Measurements from ENCODE around the gene ZNF385C. TPM values are rescaled to one million over a fixed set of nuclear protein-coding genes. Genes with fewer than 3 reads are reported as not detected.
"Not testable (repeated sequence)": the region's sequence is repeated elsewhere in the genome, so short reads cannot be mapped to it uniquely, and the experiment has no call there.

ZNF385C gene
- polyA plus RNA-seq, 2 of the 4 experiments (the other 2 are of a cell fraction): 0.13 to 0.61 TPM

GRCh38 chr17:42016411-42016831, 81.9 kb downstream of the ZNF385C start:
- ATAC-seq: no peak
- CTCF ChIA-PET: interaction anchor here (0.9 to 19.4 kb wide), 8 partner anchors 8 to 89 kb away, joined by 3 to 658 read pairs (median 46); partner anchors contain the start of genes CNP, DHX58, HSPB9 and KAT2A
- peak overlapping the region; percentile 72 for H3K4me3 ChIP-seq
- peak overlapping the region; percentile 87 for H3K4me2 ChIP-seq
- POLR2A ChIA-PET: interaction anchor here (0.6 to 2.3 kb wide), 7 partner anchors 9 to 97 kb away, joined by 3 to 27 read pairs (median 4); partner anchors contain the start of genes CNP and ODAD4
- DNase-seq (ENCODE audit: low read depth in 1 of 2, low spot score in 1 of 2): no peak
- TF ChIP-seq NR3C1 (IDR thresholded peaks at IDR 0.05) (no peak), ATOH8 (CRISPR knock-in tag; IDR thresholded peaks at IDR 0.05; ENCODE audit: low read depth) (no peak), ZC3H11A (IDR thresholded peaks at IDR 0.05) (no peak)
- WGBS (ENCODE audit: missing lambda C conversion rate): 7% methylated on average over 12 of the region's 12 CpGs
- peaks cover 29% of the 10 kb centered on the region for H3K4me1 ChIP-seq
- H3K27ac ChIP-seq: peak overlapping the region; percentile 93 to 94
- FAIRE-seq: no peak
- no peaks in the 10 kb centered on the region for H3K9me3 ChIP-seq

GRCh38 chr17:42013740-42014139, 84.5 kb downstream of the ZNF385C start:
- H3K4me2 ChIP-seq; DNase-seq (ENCODE audit: low read depth in 1 of 2, low spot score in 1 of 2); H3K27ac ChIP-seq; FAIRE-seq; H3K4me3 ChIP-seq; H3K9me3 ChIP-seq; POLR2A ChIA-PET; ATAC-seq: not testable (repeated sequence)
- CTCF ChIA-PET: interaction anchor here (0.7 to 19.4 kb wide), 6 partner anchors 9 to 158 kb away, joined by 3 to 378 read pairs (median 6); partner anchors contain the start of gene CNP
- peaks cover 41% of the 10 kb centered on the region for H3K4me1 ChIP-seq
- WGBS (ENCODE audit: missing lambda C conversion rate): 96% methylated on average over 12 of the region's 12 CpGs

- CTCF ChIA-PET: interaction anchor here (0.8 to 19.4 kb wide), 9 partner anchors 9 to 210 kb away, joined by 3 to 378 read pairs (median 4); partner anchors contain the start of gene CNP
- not testable (repeated sequence) for H3K9me3 ChIP-seq; H3K4me2 ChIP-seq; DNase-seq (ENCODE audit: low read depth in 1 of 2, low spot score in 1 of 2); FAIRE-seq; ATAC-seq; H3K27ac ChIP-seq; H3K4me3 ChIP-seq
- H3K4me1 ChIP-seq: peaks cover 37% of the 10 kb centered on the region
- POLR2A ChIA-PET: interaction anchor here (1.0 kb wide), 1 partner anchor 39 kb away, joined by 4 read pairs; no protein-coding TSS in a partner anchor
- 89% methylated on average over 4 of the region's 4 CpGs for WGBS (ENCODE audit: missing lambda C conversion rate)
Observed at GRCh38 chr17:42012363-42012762, 85.9 kb downstream of the ZNF385C start.

GRCh38 chr17:42010898-42011516, 87.3 kb downstream of the ZNF385C start:
- ATAC-seq (peak; percentile 47 to 58; a peak in 4 of 6 replicates), FAIRE-seq (no peak), DNase-seq (ENCODE audit: low read depth in 1 of 2, low spot score in 1 of 2) (peak; percentile 62 to 76)
- Histone ChIP-seq H3K27ac (peak overlapping the region in 1 of 2 experiments; percentile 23; a peak in 2 of 6 replicates), H3K4me2 (peak overlapping the region; percentile 17; the same call in 2 of the 3 replicates), H3K4me1 (peaks cover 35% of the 10 kb centered on the region), H3K4me3 (no peak overlapping the region), H3K9me3 (no peaks in the 10 kb centered on the region)
- WGBS (ENCODE audit: missing lambda C conversion rate): 96% methylated on average over 3 of the region's 3 CpGs
- TF ChIP-seq ATOH8 (CRISPR knock-in tag; IDR thresholded peaks at IDR 0.05; ENCODE audit: low read depth) (no peak), MAX (IDR thresholded peaks at IDR 0.05) (no peak), KDM1A (IDR thresholded peaks at IDR 0.05; ENCODE audit: low read depth) (no peak), HMGXB4 (CRISPR knock-in tag; IDR thresholded peaks at IDR 0.05; ENCODE audit: borderline replicate concordance) (no peak), USF2 (IDR thresholded peaks at IDR 0.05) (no peak), HEYL (CRISPR knock-in tag; IDR thresholded peaks at IDR 0.05) (no peak), EP300 (IDR thresholded peaks at IDR 0.05) (no peak), ZNF302 (CRISPR knock-in tag; IDR thresholded peaks at IDR 0.05) (no peak), E2F6 (IDR thresholded peaks at IDR 0.05; ENCODE audit: borderline replicate concordance, low read depth) (no peak), ESRRA (IDR thresholded peaks at IDR 0.05; ENCODE audit: borderline replicate concordance, low read length) (no peak), GATA3 (IDR thresholded peaks at IDR 0.05; ENCODE audit: borderline replicate concordance) (no peak), MYC (IDR thresholded peaks at IDR 0.05; ENCODE audit: borderline replicate concordance, low read length) (no peak), HES2 (IDR thresholded peaks at IDR 0.05) (no peak), HDAC2 (IDR thresholded peaks at IDR 0.05) (no peak), TP53 (CRISPR knock-in tag; IDR thresholded peaks at IDR 0.05) (no peak), ZFP36 (IDR thresholded peaks at IDR 0.05; ENCODE audit: borderline replicate concordance, partially characterized antibody) (no peak), ZC3H11A (IDR thresholded peaks at IDR 0.05) (no peak), POLR2A (IDR thresholded peaks at IDR 0.05; ENCODE audit: low read length) (no peak)
- ChIA-PET POLR2A (no interaction called here), CTCF (interaction anchor here (0.6 to 19.4 kb wide), 5 partner anchors 14 to 418 kb away, joined by 3 to 378 read pairs (median 4); partner anchors contain the start of gene CNP)
